HepG2 (cell line): ENCODE results near the gene PLCD4. TPM values are rescaled to one million over a fixed set of nuclear protein-coding genes. Genes with fewer than 3 reads are reported as not detected.

Experiments
- ATF1 ChIP-seq: IDR thresholded peaks from 2 replicates; pipeline ENCODE4 v1.6.1; 2016; ENCODE audit warnings: mild to moderate bottlenecking, control low read depth
- ATRX ChIP-seq: sonication (generic); formaldehyde crosslinking; IDR thresholded peaks from 2 replicates; pipeline ENCODE4 v1.4.0; 2020; ENCODE audit warnings: missing genetic modification reagents, borderline replicate concordance
- CEBPB ChIP-seq: IDR thresholded peaks from 2 replicates; pipeline ENCODE4 v1.6.1; 2011; ENCODE audit warnings: low read depth, low read length, improper control_type of control experiment, borderline replicate concordance
- CHD4 ChIP-seq: fragments of 200-600 bp; sonication (generic); IDR thresholded peaks from 2 replicates; pipeline ENCODE4 v1.7.0; 2017; ENCODE audit warnings: mild to moderate bottlenecking, low read length, borderline replicate concordance
- DNMT3B ChIP-seq: conservative IDR thresholded peaks from 2 replicates; pipeline ENCODE4 v1.6.1; 2016; ENCODE audit warnings: missing biosample characterization, control low read depth
- FOSL1 ChIP-seq: sonication (generic); formaldehyde crosslinking; IDR thresholded peaks from 2 replicates; pipeline ENCODE4 v1.9.0; 2021; ENCODE audit warnings: missing genetic modification reagents, borderline replicate concordance
- FOXA3 ChIP-seq: IDR thresholded peaks from 2 replicates; pipeline ENCODE4 v1.6.1; 2016; ENCODE audit warnings: missing genetic modification reagents, missing compliant biosample characterization
- ISX ChIP-seq: sonication (generic); formaldehyde crosslinking; conservative IDR thresholded peaks from 2 replicates; pipeline ENCODE4 v1.5.0; 2020; ENCODE audit warnings: missing genetic modification reagents
- JUNB ChIP-seq: sonication (generic); formaldehyde crosslinking; IDR thresholded peaks from 2 replicates; pipeline ENCODE4 v1.8.0; 2022; ENCODE audit warnings: missing genetic modification reagents, mild to moderate bottlenecking, borderline replicate concordance
- MAZ ChIP-seq, 2 experiments: sonication (generic) in 1 of 2; formaldehyde crosslinking in 1 of 2; IDR thresholded peaks; 2 replicates each; pipeline versions ENCODE4 v1.5.0 to v1.6.1; 2012 to 2020; ENCODE audit warnings: low read depth in 2 of 2, mild to moderate bottlenecking in 2 of 2, borderline replicate concordance in 1 of 2, improper control_type of control experiment in 1 of 2, low read length in 1 of 2, missing genetic modification reagents in 1 of 2, moderate library complexity in 1 of 2
- PHF8 ChIP-seq: sonication (generic); formaldehyde crosslinking; IDR thresholded peaks from 2 replicates; pipeline ENCODE4 v1.5.0; 2020; ENCODE audit warnings: missing genetic modification reagents
- TBP ChIP-seq: sonication (generic); formaldehyde crosslinking; IDR thresholded peaks from 2 replicates; pipeline ENCODE4 v1.5.0; 2020; ENCODE audit warnings: missing genetic modification reagents
- ZMAT3 ChIP-seq: sonication (generic); formaldehyde crosslinking; conservative IDR thresholded peaks from 2 replicates; pipeline ENCODE4 v1.7.0; 2021; ENCODE audit warnings: missing genetic modification reagents
- ZNF101 ChIP-seq: sonication (generic); formaldehyde crosslinking; IDR thresholded peaks from 2 replicates; pipeline ENCODE4 v1.4.0; 2020; ENCODE audit warnings: mild to moderate bottlenecking, low read depth, missing genetic modification reagents, borderline replicate concordance
- ZNF124 ChIP-seq: sonication (generic); formaldehyde crosslinking; IDR thresholded peaks from 2 replicates; pipeline ENCODE4 v1.4.0; 2020; ENCODE audit warnings: missing genetic modification reagents
- ZNF234 ChIP-seq: sonication (generic); formaldehyde crosslinking; conservative IDR thresholded peaks from 2 replicates; pipeline ENCODE4 v1.5.1; 2020; ENCODE audit warnings: mild to moderate bottlenecking, missing genetic modification reagents
- ZNF33A ChIP-seq: sonication (generic); formaldehyde crosslinking; IDR thresholded peaks from 2 replicates; pipeline ENCODE4 v1.5.1; 2020; ENCODE audit warnings: missing genetic modification reagents, mild to moderate bottlenecking, moderate library complexity, borderline replicate concordance
- ZNF549 ChIP-seq: sonication (generic); formaldehyde crosslinking; IDR thresholded peaks from 2 replicates; pipeline ENCODE4 v1.5.0; 2020; ENCODE audit warnings: missing genetic modification reagents
- ZNF761 ChIP-seq: sonication (generic); formaldehyde crosslinking; conservative IDR thresholded peaks from 2 replicates; pipeline ENCODE4 v1.4.0; 2020; ENCODE audit warnings: mild to moderate bottlenecking, missing genetic modification reagents
- ZNF891 ChIP-seq: sonication (generic); formaldehyde crosslinking; IDR thresholded peaks from 2 replicates; pipeline ENCODE4 v1.5.0; 2020; ENCODE audit warnings: mild to moderate bottlenecking, missing genetic modification reagents
- polyA plus RNA-seq, 8 experiments: library from polyadenylated mRNA; depleted of rRNA in 3 of 8; stranded (reverse) in 7 of 8; unstranded in 1 of 8; fragments of >200 nt; fragmentation: Illumina TruSeq in 4 of 8; extraction: Trizol in 4 of 8; gene quantifications; 2 replicates each; pipeline versions ENCODE4 v1.2.1 to v1.2.3, GENCODE V29; 2011 to 2016; ENCODE audit warnings: low read depth in 4 of 8, missing spikeins in 1 of 8, mixed read lengths in 1 of 8; ENCODE audit not compliant: insufficient read depth in 1 of 8
- total RNA-seq, 5 experiments: library from RNA; depleted of rRNA; stranded (reverse); fragments of >200 nt; fragmentation: Illumina TruSeq; extraction: Trizol; gene quantifications; 2 replicates each; pipeline ENCODE4 v1.2.3, GENCODE V29; 2016; ENCODE audit warnings: low read depth in 1 of 5
- TF ChIP-seq, protein P1 (sequence below): sonication (generic); formaldehyde crosslinking; IDR thresholded peaks from 2 replicates; pipeline ENCODE4 v1.4.0; 2020; ENCODE audit warnings: missing genetic modification reagents, mild to moderate bottlenecking, borderline replicate concordance
- TF ChIP-seq, protein P2 (sequence below): sonication (generic); formaldehyde crosslinking; IDR thresholded peaks from 2 replicates; pipeline ENCODE4 v1.4.0; 2020; ENCODE audit warnings: missing genetic modification reagents; ENCODE audit errors: not compliant biosample characterization
- TF ChIP-seq, protein P3 (sequence below): sonication (generic); formaldehyde crosslinking; IDR thresholded peaks from 2 replicates; pipeline ENCODE4 v1.8.1; 2023; ENCODE audit warnings: mild to moderate bottlenecking, moderate library complexity, missing genetic modification reagents
- TF ChIP-seq, protein P4 (sequence below): sonication (generic); formaldehyde crosslinking; IDR thresholded peaks from 2 replicates; pipeline ENCODE4 v1.5.0; 2020; ENCODE audit warnings: mild to moderate bottlenecking, missing genetic modification reagents

PLCD4 gene
- total and polyA plus RNA-seq, 2 of the 13 experiments (the other 11 are each of a cell fraction or from before 2014, with no cell fraction given): 0.26 TPM; not detected in 1

DNA sequence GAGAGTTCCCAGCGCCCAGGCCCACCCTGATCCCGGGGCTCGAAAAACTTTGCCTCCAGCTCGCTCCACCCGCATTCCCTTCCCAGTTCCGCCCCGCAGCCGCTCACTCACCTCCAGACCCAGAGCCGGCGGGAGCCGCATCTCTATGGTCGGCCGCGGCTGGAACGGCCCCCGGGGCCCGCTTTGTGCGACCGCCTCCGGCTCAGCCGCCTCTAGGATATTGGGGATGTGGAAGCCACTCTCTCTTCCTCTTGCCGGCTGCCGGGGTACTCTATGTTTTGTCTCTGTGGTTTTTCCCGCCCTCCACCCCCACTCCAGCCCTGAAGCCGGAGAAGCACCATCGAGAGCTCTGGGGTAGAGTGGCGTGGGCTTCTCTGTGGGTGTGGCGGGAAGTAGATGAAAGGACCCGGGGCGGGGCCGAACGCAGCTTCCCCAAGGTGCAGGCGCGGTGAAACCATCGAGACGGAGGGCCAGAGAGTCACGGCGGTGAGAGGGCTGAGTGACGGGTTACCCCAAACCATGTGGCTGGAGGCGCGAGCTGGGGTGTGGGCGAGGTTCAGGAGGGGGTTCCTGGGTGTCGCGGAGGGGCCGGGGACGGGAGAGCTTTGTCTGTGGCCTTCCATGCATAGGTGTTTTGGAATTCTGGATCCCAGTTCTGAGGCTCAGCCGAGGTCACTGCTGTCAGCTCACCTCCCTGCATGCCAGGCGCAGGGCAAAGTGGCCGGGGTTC, 51.7 kb downstream of the PLCD4 start, which contains the start of the genes BCS1L and ZNF142 (continued):
- TF ChIP-seq ATRX (CRISPR knock-in tag) (no peak), CHD4 (no peak), ZNF891 (CRISPR knock-in tag) (peak; percentile 87; the same call in 1 of the 2 replicates), ZNF33A (CRISPR knock-in tag) (no peak), DNMT3B (no peak), TBP (CRISPR knock-in tag) (no peak), CEBPB (no peak), ZNF549 (CRISPR knock-in tag) (no peak), JUNB (CRISPR knock-in tag) (no peak; the same call in 1 of the 2 replicates), ZNF761 (CRISPR knock-in tag) (peak; percentile 66; the same call in 1 of the 2 replicates), ZNF234 (CRISPR knock-in tag) (no peak), FOSL1 (CRISPR knock-in tag) (no peak), PHF8 (peak; percentile 89), FOXA3 (CRISPR knock-in tag) (peak; percentile 23; the same call in 1 of the 2 replicates), MAZ (IDR thresholded peaks at IDR 0.05; ENCODE audit: borderline replicate concordance, low read depth, low read length) (peak; percentile 12; the same call in 1 of the 2 replicates), MAZ (CRISPR knock-in tag; IDR thresholded peaks at IDR 0.05; ENCODE audit: low read depth) (peak; percentile 55; the same call in 1 of the 2 replicates), ATF1 (CRISPR knock-in tag) (peak; percentile 59; the same call in 1 of the 2 replicates), ZMAT3 (CRISPR knock-in tag) (peak; percentile 84), ZNF101 (CRISPR knock-in tag) (0 out of 2 replicates have a peak, but pooled peaks have one; percentile 32), ISX (CRISPR knock-in tag) (no peak), ZNF124 (CRISPR knock-in tag) (no peak; the same call in 1 of the 2 replicates)
- TF ChIP-seq, protein P1, sequence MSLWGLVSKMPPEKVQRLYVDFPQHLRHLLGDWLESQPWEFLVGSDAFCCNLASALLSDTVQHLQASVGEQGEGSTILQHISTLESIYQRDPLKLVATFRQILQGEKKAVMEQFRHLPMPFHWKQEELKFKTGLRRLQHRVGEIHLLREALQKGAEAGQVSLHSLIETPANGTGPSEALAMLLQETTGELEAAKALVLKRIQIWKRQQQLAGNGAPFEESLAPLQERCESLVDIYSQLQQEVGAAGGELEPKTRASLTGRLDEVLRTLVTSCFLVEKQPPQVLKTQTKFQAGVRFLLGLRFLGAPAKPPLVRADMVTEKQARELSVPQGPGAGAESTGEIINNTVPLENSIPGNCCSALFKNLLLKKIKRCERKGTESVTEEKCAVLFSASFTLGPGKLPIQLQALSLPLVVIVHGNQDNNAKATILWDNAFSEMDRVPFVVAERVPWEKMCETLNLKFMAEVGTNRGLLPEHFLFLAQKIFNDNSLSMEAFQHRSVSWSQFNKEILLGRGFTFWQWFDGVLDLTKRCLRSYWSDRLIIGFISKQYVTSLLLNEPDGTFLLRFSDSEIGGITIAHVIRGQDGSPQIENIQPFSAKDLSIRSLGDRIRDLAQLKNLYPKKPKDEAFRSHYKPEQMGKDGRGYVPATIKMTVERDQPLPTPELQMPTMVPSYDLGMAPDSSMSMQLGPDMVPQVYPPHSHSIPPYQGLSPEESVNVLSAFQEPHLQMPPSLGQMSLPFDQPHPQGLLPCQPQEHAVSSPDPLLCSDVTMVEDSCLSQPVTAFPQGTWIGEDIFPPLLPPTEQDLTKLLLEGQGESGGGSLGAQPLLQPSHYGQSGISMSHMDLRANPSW (CRISPR knock-in tag): peak; percentile 22; the same call in 1 of the 2 replicates
- TF ChIP-seq, protein P2, sequence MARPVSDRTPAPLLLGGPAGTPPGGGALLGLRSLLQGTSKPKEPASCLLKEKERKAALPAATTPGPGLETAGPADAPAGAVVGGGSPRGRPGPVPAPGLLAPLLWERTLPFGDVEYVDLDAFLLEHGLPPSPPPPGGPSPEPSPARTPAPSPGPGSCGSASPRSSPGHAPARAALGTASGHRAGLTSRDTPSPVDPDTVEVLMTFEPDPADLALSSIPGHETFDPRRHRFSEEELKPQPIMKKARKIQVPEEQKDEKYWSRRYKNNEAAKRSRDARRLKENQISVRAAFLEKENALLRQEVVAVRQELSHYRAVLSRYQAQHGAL (CRISPR knock-in tag): no peak
- TF ChIP-seq, protein P3, sequence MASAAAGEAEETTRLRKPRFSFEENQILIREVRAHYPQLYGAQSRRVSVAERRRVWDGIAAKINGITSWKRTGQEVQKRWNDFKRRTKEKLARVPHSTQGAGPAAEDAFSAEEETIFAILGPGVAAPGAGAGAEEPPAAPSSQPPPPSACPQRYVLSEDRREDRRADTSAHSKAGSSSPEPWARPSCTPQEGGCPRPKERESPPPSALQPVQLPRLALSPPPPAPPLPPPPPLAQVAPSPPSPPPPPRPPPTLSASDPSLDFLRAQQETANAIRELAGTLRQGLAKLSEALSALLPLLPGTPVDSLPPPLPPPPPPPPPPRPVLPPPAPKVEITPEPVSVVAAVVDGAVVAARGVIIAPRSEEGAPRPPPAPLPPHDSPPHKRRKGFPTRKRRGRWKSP (CRISPR knock-in tag): peak; percentile 77
- TF ChIP-seq, protein P4, sequence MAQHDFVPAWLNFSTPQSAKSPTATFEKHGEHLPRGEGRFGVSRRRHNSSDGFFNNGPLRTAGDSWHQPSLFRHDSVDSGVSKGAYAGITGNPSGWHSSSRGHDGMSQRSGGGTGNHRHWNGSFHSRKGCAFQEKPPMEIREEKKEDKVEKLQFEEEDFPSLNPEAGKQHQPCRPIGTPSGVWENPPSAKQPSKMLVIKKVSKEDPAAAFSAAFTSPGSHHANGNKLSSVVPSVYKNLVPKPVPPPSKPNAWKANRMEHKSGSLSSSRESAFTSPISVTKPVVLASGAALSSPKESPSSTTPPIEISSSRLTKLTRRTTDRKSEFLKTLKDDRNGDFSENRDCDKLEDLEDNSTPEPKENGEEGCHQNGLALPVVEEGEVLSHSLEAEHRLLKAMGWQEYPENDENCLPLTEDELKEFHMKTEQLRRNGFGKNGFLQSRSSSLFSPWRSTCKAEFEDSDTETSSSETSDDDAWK (CRISPR knock-in tag): no peak
